ENCODE results near the gene HDLBP. TPM values are rescaled to one million over a fixed set of nuclear protein-coding genes. Genes with fewer than 3 reads are reported as not detected.

The HDLBP gene
- total and polyA plus RNA-seq, 2 experiments from 2014 or later, result 230 to 306 TPM

DNA sequence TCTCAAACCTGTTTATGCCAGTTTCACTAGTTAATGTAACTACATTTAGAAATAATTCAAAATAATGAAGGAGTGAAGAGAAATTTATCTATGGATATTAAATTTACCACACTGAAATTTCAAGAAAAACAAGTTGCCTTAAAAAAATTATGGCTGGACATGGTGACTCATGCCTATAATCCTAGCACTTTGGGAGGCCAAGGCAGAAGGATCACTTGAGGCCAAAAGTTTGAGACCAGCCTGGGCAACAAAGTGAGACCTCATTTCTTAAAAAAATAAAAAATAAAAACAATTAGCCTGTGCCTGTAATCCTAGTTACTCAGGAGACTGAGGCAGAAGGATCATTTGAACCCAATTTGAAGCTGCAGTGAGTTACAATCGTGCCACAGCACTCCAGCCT lies 29.9 kb downstream of the HDLBP start:
- peaks cover 100% of the 10 kb centered on the region for H3K79me2 ChIP-seq (replicated peaks; ENCODE audit: insufficient read depth)
- H3K4me3 Mint-ChIP-seq, result no peak overlapping the region
- H3F3A ChIP-seq (replicated peaks; ENCODE audit: low read depth), result no peaks in the 10 kb centered on the region
- DNase-seq (ENCODE audit: low spot score) (no peak), ATAC-seq (no peak)
- H3K4me1 ChIP-seq (ENCODE audit: insufficient read depth), result no peaks in the 10 kb centered on the region; the same call in none of the 2 replicates
- H3K27ac Mint-ChIP-seq, result no peak overlapping the region
- no peaks in the 10 kb centered on the region for H3K9me3 Mint-ChIP-seq
- H4K20me1 ChIP-seq (replicated peaks; ENCODE audit: insufficient read depth), result peaks cover 77% of the 10 kb centered on the region
- 0 out of 2 replicates have a peak, but pooled peaks cover 5% of the 10 kb centered on the region for H3K36me3 ChIP-seq (ENCODE audit: insufficient read depth)
- H3K9me2 ChIP-seq (ENCODE audit: insufficient read depth), result no peaks in the 10 kb centered on the region
- H3K27me3 ChIP-seq (ENCODE audit: insufficient read depth), result no peaks in the 10 kb centered on the region
- peak overlapping the region; percentile 72; the same call in 1 of the 2 replicates for H3K27ac ChIP-seq (ENCODE audit: low read depth)
- H3K4me3 ChIP-seq, result no peak overlapping the region
- H3K4me1 Mint-ChIP-seq, result peaks cover 10% of the 10 kb centered on the region; the same call in 2 of the 3 replicates
- H2AFZ ChIP-seq, result no peak overlapping the region
- no peaks in the 10 kb centered on the region for H3K27me3 Mint-ChIP-seq (ENCODE audit: insufficient read depth, low read depth, poor library complexity)
- TF ChIP-seq JUNB (IDR thresholded peaks at IDR 0.05; ENCODE audit: unreplicated experiment), result no peak
- H3K4me2 ChIP-seq, result no peak overlapping the region
- peaks cover 4% of the 10 kb centered on the region; the same call in 1 of the 3 replicates for H3K36me3 Mint-ChIP-seq (ENCODE audit: low read depth)

GRCh38 chr2:241282555-241282954 lies 32.9 kb downstream of the HDLBP start:
- no peak for ATAC-seq
- Histone ChIP-seq H3K27me3 (ENCODE audit: insufficient read depth) (no peaks in the 10 kb centered on the region), H3K79me2 (replicated peaks; ENCODE audit: insufficient read depth) (peaks cover 100% of the 10 kb centered on the region), H3K4me1 (ENCODE audit: insufficient read depth) (peaks cover 16% of the 10 kb centered on the region), H4K20me1 (replicated peaks; ENCODE audit: insufficient read depth) (peaks cover 59% of the 10 kb centered on the region), H3K36me3 (ENCODE audit: insufficient read depth) (0 out of 2 replicates have a peak, but pooled peaks cover 3% of the 10 kb centered on the region), H3K27ac (ENCODE audit: low read depth) (peak overlapping the region; percentile 29), H3F3A (replicated peaks; ENCODE audit: low read depth) (no peaks in the 10 kb centered on the region), H3K4me2 (no peak overlapping the region), H3K4me3 (no peak overlapping the region), H3K9me2 (ENCODE audit: insufficient read depth) (no peaks in the 10 kb centered on the region), H2AFZ (no peak overlapping the region)
- TF ChIP-seq, protein P1, sequence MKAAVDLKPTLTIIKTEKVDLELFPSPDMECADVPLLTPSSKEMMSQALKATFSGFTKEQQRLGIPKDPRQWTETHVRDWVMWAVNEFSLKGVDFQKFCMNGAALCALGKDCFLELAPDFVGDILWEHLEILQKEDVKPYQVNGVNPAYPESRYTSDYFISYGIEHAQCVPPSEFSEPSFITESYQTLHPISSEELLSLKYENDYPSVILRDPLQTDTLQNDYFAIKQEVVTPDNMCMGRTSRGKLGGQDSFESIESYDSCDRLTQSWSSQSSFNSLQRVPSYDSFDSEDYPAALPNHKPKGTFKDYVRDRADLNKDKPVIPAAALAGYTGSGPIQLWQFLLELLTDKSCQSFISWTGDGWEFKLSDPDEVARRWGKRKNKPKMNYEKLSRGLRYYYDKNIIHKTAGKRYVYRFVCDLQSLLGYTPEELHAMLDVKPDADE (IDR thresholded peaks at IDR 0.05), result no peak
- TF ChIP-seq, protein P2, sequence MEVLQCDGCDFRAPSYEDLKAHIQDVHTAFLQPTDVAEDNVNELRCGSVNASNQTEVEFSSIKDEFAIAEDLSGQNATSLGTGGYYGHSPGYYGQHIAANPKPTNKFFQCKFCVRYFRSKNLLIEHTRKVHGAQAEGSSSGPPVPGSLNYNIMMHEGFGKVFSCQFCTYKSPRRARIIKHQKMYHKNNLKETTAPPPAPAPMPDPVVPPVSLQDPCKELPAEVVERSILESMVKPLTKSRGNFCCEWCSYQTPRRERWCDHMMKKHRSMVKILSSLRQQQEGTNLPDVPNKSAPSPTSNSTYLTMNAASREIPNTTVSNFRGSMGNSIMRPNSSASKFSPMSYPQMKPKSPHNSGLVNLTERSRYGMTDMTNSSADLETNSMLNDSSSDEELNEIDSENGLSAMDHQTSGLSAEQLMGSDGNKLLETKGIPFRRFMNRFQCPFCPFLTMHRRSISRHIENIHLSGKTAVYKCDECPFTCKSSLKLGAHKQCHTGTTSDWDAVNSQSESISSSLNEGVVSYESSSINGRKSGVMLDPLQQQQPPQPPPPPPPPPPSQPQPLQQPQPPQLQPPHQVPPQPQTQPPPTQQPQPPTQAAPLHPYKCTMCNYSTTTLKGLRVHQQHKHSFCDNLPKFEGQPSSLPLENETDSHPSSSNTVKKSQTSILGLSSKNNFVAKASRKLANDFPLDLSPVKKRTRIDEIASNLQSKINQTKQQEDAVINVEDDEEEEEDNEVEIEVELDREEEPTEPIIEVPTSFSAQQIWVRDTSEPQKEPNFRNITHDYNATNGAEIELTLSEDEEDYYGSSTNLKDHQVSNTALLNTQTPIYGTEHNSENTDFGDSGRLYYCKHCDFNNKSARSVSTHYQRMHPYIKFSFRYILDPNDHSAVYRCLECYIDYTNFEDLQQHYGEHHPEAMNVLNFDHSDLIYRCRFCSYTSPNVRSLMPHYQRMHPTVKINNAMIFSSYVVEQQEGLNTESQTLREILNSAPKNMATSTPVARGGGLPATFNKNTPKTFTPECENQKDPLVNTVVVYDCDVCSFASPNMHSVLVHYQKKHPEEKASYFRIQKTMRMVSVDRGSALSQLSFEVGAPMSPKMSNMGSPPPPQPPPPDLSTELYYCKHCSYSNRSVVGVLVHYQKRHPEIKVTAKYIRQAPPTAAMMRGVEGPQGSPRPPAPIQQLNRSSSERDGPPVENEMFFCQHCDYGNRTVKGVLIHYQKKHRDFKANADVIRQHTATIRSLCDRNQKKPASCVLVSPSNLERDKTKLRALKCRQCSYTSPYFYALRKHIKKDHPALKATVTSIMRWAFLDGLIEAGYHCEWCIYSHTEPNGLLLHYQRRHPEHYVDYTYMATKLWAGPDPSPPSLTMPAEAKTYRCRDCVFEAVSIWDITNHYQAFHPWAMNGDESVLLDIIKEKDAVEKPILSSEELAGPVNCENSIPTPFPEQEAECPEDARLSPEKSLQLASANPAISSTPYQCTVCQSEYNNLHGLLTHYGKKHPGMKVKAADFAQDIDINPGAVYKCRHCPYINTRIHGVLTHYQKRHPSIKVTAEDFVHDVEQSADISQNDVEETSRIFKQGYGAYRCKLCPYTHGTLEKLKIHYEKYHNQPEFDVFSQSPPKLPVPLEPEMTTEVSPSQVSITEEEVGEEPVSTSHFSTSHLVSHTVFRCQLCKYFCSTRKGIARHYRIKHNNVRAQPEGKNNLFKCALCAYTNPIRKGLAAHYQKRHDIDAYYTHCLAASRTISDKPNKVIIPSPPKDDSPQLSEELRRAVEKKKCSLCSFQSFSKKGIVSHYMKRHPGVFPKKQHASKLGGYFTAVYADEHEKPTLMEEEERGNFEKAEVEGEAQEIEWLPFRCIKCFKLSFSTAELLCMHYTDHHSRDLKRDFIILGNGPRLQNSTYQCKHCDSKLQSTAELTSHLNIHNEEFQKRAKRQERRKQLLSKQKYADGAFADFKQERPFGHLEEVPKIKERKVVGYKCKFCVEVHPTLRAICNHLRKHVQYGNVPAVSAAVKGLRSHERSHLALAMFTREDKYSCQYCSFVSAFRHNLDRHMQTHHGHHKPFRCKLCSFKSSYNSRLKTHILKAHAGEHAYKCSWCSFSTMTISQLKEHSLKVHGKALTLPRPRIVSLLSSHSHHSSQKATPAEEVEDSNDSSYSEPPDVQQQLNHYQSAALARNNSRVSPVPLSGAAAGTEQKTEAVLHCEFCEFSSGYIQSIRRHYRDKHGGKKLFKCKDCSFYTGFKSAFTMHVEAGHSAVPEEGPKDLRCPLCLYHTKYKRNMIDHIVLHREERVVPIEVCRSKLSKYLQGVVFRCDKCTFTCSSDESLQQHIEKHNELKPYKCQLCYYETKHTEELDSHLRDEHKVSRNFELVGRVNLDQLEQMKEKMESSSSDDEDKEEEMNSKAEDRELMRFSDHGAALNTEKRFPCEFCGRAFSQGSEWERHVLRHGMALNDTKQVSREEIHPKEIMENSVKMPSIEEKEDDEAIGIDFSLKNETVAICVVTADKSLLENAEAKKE (CRISPR knock-in tag; IDR thresholded peaks at IDR 0.05), result no peak
- TF ChIP-seq STAT1 (IDR thresholded peaks at IDR 0.05; ENCODE audit: unreplicated experiment) (no peak), EZH2 (IDR thresholded peaks at IDR 0.05; ENCODE audit: low read depth, unreplicated experiment) (no peak), NANOG (IDR thresholded peaks at IDR 0.05; ENCODE audit: borderline replicate concordance) (no peak), JUNB (IDR thresholded peaks at IDR 0.05; ENCODE audit: unreplicated experiment) (no peak), CREB1 (CRISPR knock-in tag; IDR thresholded peaks at IDR 0.05; ENCODE audit: low read depth) (no peak), CTCF (conservative IDR thresholded peaks at IDR 0.05; ENCODE audit: low read depth in 2 of 2) (no peak), POLR2AphosphoS5 (IDR thresholded peaks at IDR 0.05; ENCODE audit: low read depth) (no peak)
- H3K4me1 Mint-ChIP-seq, result peaks cover 22% of the 10 kb centered on the region
- H3K9me3 Mint-ChIP-seq, result no peaks in the 10 kb centered on the region
- H3K36me3 Mint-ChIP-seq (ENCODE audit: low read depth), result peaks cover 4% of the 10 kb centered on the region; the same call in 1 of the 3 replicates
- no peak overlapping the region for H3K4me3 Mint-ChIP-seq
- no peak for DNase-seq (ENCODE audit: low spot score)
- H3K27me3 Mint-ChIP-seq (ENCODE audit: insufficient read depth, low read depth, poor library complexity), result no peaks in the 10 kb centered on the region
- no peak overlapping the region for H3K27ac Mint-ChIP-seq
